ENCODE measurements around the gene TRIL.

TRIL gene

GRCh38 chr7:28940741-28941384 is 17.3 kb downstream of the TRIL start:
- TF ChIP-seq, protein P1, sequence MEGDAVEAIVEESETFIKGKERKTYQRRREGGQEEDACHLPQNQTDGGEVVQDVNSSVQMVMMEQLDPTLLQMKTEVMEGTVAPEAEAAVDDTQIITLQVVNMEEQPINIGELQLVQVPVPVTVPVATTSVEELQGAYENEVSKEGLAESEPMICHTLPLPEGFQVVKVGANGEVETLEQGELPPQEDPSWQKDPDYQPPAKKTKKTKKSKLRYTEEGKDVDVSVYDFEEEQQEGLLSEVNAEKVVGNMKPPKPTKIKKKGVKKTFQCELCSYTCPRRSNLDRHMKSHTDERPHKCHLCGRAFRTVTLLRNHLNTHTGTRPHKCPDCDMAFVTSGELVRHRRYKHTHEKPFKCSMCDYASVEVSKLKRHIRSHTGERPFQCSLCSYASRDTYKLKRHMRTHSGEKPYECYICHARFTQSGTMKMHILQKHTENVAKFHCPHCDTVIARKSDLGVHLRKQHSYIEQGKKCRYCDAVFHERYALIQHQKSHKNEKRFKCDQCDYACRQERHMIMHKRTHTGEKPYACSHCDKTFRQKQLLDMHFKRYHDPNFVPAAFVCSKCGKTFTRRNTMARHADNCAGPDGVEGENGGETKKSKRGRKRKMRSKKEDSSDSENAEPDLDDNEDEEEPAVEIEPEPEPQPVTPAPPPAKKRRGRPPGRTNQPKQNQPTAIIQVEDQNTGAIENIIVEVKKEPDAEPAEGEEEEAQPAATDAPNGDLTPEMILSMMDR (IDR thresholded peaks at IDR 0.05): no peak

DNA sequence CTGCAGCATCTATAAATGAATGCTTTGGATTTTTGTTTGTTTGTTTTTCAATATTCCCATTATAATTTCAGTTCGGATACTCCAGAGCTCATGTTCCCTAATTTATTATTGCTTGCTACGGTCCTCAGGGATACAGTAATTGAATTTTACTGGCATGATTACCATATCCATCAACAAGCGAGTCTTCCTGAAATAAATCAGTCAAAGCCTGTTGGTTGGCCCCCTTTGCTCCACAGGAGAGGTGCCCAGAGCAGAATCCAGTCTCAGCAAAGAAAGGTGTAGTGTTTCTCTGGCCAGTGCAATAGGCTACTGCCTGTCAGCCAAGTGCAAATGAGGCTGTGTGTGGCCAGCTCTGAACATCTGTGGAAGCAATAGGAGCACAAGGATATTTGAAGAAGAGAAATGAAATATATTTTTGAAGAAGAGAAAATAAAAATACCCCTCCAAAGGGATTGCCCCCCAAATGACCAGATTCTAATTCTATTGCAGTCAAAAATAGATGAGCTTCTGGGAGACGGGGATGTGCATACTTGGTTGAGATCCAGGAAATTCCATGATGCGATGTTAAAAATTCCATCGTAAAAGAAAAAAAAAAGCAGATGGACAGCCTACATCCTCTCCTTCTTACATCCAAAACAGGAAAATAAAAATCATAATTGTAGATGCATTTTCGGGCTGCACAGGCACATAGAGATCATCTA is 18.1 kb downstream of the TRIL start:
- TF ChIP-seq, protein P1 (IDR thresholded peaks at IDR 0.05): no peak

- TF ChIP-seq, protein P1 (IDR thresholded peaks at IDR 0.05): no peak
Observed at GRCh38 chr7:28939367-28939766, 18.8 kb downstream of the TRIL start.

DNA sequence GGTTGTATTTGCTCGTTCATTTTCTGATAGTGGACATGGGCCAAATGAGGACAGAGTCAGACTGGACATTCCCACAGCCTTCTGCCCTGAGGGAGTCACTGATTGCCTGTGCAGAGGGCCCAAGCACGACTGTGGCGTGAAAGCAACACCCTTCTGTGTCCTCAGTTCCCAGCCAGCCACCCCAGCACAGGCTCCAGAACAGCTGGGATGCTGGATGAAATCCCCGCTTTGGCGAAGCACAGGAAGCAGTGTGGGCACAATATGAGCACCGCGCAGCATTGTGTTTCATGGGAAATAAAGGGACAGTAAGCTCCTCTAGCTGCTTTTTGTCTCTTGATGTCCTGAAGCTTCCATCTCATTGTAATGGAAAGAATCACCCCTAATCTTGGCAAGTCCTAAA is 20.5 kb downstream of the TRIL start:
- TF ChIP-seq, protein P1 (IDR thresholded peaks at IDR 0.05): no peak

DNA sequence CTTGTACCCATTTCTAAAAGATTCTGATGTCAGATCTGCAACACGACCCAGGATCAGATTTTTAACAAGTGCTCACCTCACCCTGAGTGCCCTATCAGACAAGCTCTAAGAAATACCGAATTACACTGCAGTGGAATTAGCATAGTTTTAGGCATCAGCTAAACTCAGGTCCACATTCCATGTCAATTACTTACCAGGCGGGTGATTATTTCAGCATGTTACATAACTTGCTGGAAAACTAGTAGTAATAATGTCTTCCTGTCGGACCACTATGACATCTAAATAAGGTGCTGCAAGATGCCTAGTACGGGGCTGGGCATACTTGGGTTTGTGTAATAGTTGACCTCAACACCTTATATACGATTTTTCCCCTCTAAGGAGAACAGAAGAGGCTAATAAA is 21.0 kb downstream of the TRIL start:
- TF ChIP-seq, protein P1 (IDR thresholded peaks at IDR 0.05): no peak

- TF ChIP-seq, protein P1 (IDR thresholded peaks at IDR 0.05): no peak
Observed at GRCh38 chr7:28933846-28934320, 24.2 kb downstream of the TRIL start.

DNA sequence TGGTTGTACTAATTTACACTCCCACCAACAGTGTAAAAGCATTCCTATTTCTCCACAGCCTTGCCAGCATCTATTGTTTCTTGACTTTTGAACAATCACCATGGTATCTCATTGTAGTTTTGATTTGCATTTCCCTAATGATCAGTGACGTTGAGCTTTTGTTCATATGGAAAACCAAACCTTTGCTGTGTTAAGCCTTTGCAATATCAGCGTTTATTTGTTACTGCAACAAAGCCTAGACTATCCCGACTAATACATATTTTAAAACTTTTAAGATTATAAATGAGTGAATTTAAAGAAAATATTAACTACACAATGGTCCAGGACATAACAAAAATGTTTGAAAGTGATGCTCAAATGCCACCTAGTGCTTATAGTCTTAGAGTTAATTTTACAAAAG is 26.6 kb downstream of the TRIL start:
- TF ChIP-seq, protein P1 (IDR thresholded peaks at IDR 0.05): no peak

Measured in LNCAP (cell line).